Measurements from ENCODE around the gene TMEM18.
"Not testable (repeated sequence)": the region's sequence is repeated elsewhere in the genome, so short reads cannot be mapped to it uniquely, and the experiment has no call there.

TMEM18 gene

GRCh38 chr2:688504-689076 lies 11.4 kb upstream of the TMEM18 start:
- no peak overlapping the region for H3K4me3 ChIP-seq (ENCODE audit: low read depth, low read length)
- no peak for DNase-seq (ENCODE audit: low read depth)
- TF ChIP-seq, protein P1, sequence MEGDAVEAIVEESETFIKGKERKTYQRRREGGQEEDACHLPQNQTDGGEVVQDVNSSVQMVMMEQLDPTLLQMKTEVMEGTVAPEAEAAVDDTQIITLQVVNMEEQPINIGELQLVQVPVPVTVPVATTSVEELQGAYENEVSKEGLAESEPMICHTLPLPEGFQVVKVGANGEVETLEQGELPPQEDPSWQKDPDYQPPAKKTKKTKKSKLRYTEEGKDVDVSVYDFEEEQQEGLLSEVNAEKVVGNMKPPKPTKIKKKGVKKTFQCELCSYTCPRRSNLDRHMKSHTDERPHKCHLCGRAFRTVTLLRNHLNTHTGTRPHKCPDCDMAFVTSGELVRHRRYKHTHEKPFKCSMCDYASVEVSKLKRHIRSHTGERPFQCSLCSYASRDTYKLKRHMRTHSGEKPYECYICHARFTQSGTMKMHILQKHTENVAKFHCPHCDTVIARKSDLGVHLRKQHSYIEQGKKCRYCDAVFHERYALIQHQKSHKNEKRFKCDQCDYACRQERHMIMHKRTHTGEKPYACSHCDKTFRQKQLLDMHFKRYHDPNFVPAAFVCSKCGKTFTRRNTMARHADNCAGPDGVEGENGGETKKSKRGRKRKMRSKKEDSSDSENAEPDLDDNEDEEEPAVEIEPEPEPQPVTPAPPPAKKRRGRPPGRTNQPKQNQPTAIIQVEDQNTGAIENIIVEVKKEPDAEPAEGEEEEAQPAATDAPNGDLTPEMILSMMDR (conservative IDR thresholded peaks at IDR 0.05; ENCODE audit: low read depth, low read length), result no peak

DNA sequence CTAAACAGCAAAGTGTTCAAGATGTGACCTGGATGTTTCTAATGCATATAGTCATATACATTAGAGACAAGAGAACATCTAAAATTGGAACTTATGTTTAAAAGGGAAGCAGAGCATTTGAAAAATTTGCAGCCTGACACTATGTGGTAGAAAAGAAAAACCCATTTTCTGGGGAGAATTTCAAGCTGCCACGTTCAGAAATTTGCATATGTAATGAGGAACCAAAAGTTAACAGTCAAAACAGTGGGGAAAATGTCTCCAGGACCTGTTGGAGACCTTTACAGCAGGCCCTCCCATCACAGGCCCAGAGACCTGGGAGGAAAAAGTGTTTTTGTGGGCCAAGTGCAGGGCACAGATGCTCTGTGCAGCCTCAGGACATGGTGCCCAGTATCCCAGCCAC lies 8.2 kb upstream of the TMEM18 start:
- H3K4me3 ChIP-seq (ENCODE audit: low read depth, low read length), result no peak overlapping the region
- DNase-seq (ENCODE audit: low read depth), result no peak
- TF ChIP-seq, protein P1 (conservative IDR thresholded peaks at IDR 0.05; ENCODE audit: low read depth, low read length), result no peak

DNA sequence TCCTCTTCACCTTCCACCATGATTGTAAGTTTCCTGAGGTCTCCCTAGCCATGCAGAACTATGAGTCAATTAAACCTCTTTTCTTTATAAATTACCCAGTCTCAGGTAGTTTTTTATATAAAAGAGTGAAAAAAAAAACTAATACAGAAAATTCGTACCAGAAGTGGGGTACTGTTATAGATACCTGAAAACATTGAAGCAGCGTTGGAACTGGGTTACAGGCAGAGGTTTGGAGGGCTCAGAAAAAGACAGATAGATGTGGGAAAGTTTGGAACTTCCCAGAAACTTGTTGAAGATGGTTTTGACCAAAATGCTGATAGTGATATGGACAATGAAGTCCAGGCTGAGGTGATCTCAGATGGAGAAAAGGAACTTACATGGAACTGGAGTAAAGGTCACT lies 7.7 kb upstream of the TMEM18 start:
- not testable (repeated sequence) for DNase-seq (ENCODE audit: low read depth); H3K4me3 ChIP-seq (ENCODE audit: low read depth, low read length)

GRCh38 chr2:682226-682625 lies 5.0 kb upstream of the TMEM18 start:
- no peak for DNase-seq (ENCODE audit: low read depth)

GRCh38 chr2:681312-681711 lies 4.1 kb upstream of the TMEM18 start:
- H3K4me3 ChIP-seq (ENCODE audit: low read depth, low read length), result no peak overlapping the region
- TF ChIP-seq, protein P1 (conservative IDR thresholded peaks at IDR 0.05; ENCODE audit: low read depth, low read length), result no peak
- DNase-seq (ENCODE audit: low read depth), result no peak

More at GRCh38 chr2:682226-682625, 5.0 kb upstream of the TMEM18 start:
- TF ChIP-seq, protein P1 (conservative IDR thresholded peaks at IDR 0.05; ENCODE audit: low read depth, low read length), result no peak
- no peak overlapping the region for H3K4me3 ChIP-seq (ENCODE audit: low read depth, low read length)

DNA sequence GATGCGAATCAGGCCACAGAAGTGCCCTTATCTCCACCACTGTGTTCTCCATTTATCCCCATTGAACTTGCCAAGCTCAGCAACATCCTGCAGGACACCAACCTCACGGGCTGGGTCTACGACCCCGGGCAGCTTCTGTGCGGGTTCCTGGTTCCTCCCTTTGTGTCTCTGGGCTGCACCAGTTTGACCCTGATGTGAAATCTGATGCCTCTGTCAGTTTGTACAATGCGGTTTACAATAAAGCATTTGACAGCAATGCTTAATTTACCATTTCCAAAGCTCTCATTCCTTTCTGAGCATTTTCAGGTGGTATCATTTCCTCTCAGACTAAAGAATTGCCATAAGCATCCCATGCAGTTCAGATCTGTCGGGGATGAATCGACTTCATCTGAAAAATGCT lies 3.3 kb upstream of the TMEM18 start:
- DNase-seq (ENCODE audit: low read depth), result no peak
- TF ChIP-seq, protein P1 (conservative IDR thresholded peaks at IDR 0.05; ENCODE audit: low read depth, low read length), result no peak
- H3K4me3 ChIP-seq (ENCODE audit: low read depth, low read length), result no peak overlapping the region

DNA sequence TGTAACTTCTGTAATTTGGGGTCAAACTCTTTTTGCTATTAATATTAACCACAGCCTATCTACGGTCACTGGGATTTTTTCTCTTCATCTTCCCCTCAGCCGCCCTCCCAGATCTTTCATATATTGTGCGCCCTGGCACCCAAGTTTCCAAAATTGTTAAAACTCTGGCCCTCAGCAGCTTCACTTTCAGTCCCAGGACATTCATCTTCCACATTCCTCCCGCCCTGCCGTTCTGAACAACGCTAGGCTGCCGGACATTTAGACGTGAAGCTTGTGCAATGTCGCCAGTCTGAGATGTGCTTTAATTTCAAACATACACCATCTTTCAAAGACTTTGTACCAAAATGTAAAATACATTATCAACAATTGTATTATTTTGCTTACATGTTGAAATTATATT lies 1.8 kb upstream of the TMEM18 start:
- no peak overlapping the region for H3K4me3 ChIP-seq (ENCODE audit: low read depth, low read length)
- no peak for DNase-seq (ENCODE audit: low read depth)
- TF ChIP-seq, protein P1 (conservative IDR thresholded peaks at IDR 0.05; ENCODE audit: low read depth, low read length), result no peak

All from choroid plexus epithelial cell (primary cell).